GM21825 (cell line): Measurements from ENCODE around the gene ICA1.
"Not testable (repeated sequence)": the region's sequence is repeated elsewhere in the genome, so short reads cannot be mapped to it uniquely, and the experiment has no call there.

Experiments used
- ATAC-seq: cut with Tn5 transposase; IDR thresholded peaks from one replicate; pipeline ENCODE4 v1.9.1; 2021; ENCODE audit warnings: mild to moderate bottlenecking, moderate library complexity; ENCODE audit not compliant: unreplicated experiment

ICA1 gene

DNA sequence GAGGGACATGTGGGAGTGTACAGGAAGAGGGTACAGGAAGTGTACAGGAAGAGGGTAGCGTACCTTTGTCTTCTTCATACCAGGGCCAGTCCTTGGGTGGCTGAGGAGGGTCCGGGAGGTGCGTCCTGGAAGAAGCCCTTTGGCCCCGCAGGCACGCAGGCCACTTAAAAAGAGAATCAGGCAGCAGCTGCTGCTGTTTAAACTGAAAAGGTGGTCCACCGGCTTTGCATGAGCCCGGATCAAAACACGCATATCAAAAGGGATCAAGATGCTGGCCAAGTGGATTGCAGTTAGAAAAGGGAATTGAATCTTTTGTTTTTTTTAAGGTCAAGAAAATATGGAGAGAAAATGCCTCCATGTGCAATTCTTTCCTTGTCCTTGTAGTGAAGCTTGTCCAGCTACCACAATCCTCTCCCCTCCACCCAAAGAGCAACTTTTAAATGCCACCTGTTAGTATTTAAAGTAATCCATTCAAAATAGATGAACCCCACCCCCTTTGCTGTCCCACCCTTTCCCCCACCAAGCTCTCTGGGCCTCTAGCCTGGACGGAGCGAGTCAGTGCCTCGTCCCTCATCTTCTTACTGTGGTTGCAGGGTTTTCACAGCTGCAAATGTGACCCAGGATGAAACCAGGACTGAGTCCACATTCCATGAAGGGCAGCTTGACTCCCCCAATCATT is 150.5 kb downstream of the ICA1 start:
- no peak for ATAC-seq

DNA sequence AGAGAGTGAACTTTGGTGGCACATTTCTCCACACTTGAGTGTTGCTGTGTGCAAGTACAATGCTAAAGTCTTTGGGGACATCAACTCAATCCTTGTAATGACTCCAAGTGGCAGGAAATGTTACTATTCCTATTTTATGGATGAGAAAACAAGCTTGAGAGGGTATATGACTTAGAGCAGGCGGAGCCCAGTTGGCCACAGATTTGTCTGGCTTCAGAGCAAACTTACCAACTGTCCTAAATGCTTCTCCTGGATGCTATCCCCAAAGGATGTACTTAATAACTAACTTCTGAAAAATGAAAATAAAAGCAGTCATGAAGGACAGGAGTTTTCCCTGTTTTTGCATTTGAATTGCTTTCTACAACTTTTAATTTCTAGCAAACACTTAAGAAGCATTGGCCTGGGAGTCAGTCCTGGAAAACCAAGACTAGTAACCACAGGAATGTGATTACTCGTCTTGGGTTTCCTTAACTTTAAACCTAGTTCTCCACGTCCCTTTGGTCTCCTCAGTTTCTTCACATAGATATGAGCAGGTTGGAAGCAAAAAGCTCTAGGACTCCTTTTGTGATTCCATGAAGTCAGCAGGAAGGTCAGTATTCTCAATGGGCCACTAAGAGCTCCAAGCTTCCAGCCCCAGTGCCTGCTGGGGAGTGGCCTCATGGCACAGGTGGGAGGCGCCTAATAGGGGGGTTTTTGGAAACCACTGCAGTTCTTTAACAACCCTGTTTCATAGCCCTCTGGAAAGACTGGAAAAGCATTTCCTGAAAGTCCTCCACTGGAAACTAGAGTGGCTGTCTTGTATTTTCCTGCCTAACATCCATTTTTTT is 152.6 kb downstream of the ICA1 start:
- no peak for ATAC-seq

DNA sequence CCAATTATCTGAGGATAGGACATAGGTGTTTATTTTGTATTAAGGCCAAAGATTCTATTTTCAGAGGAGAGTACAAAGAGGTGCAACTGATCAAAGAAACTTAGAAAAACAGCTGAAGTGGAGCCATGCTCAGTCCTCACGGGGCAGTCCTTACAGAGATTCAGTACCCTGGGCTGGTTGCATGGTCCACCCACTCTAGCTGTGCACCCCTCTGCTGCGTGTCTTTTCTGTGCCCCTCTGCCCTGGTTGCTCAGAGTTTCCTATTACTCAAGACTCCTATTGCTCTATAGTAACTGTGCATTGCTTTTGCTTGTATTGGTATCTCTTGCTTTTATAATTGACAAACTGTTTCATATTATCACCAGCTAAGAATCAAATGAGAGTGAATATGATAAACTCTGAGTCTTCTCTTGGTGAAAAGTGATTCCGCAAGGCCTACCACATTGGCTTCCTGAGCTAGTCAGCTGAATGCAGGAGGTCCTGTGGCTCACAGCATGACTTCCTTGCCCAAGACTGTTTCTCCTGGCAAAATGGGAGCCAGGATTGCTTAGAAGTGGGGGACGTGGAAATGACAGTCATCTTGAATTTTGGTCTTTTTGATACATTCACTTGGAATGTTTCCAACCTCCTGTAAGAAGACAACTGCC is 156.4 kb downstream of the ICA1 start:
- no peak for ATAC-seq

DNA sequence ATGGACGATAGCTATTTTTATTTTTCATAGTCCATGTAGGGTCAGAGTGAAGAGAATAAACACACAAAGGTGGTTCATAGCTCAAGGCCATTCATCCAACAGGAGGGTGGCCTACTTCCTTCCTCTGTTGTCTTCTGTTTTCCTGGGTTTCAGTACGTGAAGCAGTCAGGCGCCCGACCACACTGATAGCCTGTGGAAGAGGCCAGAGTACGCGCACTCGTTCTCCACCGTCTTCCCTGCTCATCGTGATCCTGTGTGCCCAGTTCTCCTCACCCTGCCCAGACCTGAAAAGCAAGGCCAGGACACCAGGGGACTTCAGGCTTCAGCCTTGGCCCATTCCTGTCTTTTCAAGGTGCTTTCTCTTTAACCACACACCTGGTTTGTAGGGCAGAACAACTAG is 158.7 kb downstream of the ICA1 start:
- no peak for ATAC-seq

DNA sequence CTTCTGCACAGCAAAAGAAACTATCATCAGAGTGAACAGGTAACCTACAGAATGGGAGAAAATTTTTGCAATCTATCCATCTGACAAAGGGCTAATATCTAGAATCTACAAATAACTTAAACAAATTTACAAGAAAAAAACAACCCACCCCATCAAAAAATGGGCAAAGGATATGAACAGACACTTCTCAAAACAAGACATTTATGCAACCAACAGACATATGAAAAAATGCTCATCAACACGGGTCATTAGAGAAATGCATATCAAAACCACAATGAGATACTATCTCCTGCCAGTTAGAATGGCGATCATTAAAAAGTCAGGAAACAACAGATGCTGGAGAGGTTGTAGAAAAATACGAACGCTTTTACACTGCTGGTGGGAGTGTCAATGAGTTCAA is 160.7 kb downstream of the ICA1 start:
- not testable (repeated sequence) for ATAC-seq

DNA sequence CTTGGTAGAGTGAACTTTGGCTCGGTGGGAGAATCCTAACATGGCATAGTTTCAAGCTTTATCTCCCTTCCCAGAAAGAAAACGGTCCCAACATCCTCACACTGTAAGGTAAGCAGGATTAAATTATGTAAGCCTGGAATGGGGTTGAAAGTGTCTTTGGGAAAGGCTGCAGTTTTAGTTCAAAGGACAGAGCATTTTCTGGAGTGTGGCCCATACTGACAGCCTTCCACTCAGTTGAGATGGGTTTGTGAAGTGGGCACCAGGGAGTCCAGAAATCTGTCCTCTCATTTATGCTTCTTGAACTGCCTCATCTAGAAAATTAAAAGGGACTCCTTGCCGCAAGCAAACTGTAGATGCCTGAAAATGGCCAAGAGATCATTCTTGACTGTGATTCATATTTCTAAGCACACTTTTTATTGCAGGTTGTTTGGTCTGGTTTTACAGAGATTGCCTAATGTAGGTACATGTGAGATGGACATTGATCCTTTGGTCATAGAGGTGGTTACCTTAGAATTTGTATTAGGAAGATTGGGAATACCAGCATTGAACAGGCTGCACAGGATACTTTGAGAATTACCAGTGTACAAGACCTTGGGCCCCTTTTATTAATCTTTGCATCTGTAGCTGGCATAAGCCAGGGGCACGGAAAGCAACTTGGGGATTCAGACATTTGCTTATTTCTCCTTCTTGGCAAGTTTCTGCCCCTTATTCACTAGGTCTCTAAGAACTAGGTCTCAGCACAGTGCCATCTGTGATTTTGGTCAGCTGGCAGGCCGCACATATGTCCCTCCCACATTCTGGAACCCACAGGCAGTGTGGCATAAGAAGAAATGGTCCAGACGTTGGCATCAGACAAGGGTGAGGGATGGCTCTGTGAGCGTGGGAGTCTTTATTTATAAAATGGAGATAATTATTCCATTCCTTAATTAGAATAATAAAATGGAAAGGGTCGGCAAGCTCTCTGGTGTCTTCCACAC is 167.5 kb downstream of the ICA1 start:
- ATAC-seq = no peak

DNA sequence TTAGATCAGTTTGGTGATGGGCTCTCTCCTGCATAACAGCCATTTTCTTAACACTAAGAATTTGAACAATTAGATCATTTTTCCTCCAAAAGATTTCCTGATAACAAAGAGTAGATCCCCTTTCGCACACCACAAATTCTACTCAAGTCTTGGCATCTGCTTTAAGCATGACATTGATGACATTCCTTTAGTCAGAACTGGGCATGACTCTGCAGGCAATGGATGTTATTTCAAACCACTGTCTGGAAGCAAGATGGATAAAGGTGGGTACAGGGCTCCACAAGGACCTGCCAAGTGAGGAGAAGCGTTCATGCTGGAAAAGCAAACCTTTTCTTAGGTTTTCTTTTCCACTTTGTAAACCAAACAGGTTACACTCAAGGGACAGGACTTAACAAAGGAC is 169.8 kb downstream of the ICA1 start:
- ATAC-seq = no peak

DNA sequence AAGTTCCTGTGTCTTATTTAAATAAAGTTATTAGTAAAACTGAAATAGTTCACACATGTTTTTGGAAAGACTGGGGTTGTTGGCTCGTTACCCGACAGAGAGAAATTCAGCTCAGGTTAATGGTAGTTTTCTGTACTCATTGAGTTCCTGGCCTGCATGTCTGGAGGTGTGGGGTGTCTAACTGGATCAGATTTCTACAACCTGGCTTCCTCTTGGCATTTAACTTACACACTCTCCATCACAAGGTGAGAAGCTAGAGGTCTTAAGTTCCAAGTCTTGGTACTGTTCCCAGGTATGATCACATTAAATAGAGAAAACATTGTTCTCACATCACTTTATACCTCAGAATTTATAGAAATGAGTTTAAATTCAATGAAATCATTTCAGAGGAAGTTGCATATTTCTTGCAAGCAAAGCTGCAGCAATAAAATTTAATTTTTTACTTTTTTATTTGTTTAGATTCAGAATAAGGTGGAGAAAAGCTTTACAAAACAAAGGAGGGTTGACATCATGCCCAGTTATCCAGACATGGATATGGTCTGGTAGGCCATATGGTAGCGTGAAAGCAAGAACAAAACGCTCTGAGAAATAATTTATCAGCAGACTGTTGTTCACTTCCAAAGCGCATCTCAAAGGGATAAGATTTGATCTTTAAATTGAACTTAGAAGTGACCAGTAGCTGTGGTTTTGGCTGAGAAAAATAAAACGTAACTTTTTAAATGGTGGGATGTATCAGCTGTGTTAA is 172.8 kb downstream of the ICA1 start:
- ATAC-seq = no peak

DNA sequence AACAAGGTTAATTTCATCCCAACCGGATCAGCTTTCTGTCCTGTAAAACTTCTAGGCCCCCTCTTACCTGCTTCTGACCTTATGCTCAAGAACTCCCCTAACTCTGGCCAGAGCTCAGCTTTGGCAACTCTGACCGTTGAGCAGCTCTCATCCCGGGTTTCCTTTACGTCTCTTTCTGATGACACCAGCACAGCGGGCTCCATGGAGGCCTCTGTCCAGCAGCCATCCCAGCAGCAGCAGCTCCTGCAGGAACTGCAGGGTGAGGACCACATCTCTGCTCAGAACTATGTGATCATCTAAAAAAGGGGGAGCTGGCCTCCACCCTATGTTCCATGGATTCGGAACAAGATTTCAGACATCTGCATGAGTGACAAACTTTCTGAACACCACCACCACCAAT is 175.7 kb downstream of the ICA1 start:
- ATAC-seq = no peak

DNA sequence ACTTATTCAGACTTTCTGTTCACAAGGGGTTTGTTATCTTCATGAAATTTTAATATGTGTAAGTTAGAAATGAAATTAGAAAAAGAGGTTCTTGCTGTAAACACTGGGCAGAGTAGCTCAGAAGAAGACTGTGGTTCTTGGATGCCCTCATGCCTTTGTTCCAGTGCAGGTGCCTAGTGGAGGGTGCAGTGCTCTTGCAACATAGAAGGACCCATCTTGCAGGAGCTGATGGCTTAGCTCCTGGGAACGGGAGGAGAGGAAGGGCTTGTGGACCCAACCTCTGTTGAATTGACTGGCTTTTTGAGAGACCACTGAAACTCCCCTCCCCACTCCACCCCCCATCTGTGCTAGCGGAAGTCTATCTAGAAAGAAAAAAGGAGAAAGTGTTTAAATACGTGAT is 176.5 kb downstream of the ICA1 start:
- no peak for ATAC-seq

DNA sequence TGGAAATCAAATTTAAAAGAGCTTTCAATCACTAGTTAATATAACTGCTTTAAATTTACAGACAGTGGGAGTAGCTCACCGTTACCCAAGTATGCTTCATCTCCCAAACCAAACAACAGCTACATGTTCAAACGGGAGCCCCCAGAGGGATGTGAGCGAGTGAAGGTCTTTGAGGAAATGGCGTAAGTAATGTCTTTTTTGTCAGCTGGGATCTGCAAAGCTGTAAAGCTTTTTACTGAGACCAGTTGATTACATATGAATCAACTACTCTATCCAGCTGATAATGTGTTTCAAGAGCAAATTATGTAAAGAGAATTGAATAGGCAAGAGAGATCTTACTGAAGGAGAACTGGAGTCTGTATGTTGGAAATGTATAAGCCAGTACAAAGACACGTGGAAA is 177.1 kb downstream of the ICA1 start:
- ATAC-seq = no peak

DNA sequence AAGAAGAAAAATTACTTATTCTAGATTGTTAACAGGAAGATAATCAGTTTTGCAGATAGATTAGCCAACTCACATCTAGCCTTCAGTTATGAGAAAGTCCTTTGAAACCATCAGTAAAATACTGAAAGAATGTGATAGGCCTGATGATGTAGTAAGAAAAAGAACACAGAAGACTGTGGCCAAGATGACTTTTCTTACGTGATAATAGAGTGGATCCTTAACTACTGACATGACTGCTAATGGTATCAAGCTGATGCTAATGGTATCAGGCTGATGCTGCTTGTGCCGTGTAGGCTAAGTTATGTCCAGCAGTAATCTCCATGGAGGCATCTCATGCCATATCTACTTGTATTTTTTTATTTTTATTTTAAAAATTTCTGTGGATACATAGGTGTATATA is 179.2 kb downstream of the ICA1 start:
- ATAC-seq = no peak

DNA sequence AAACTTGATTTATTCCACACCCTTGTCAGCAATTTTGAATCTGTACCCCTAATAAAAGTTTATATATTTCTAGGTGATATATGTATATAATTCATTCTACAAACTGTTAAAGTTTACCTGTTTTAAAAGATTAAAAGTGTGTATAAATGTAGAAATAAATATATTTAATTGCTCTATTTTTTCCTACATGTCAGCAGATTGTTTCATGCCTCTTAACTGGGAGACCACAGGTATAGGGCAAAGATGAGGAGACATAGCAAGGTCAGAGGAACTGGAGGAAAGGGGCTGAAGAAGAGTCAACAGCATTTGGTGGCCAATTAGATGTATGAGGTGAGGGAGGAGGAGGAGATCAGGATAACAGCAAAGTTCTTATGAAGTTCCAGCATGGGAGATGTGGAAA is 183.5 kb downstream of the ICA1 start:
- ATAC-seq = no peak

DNA sequence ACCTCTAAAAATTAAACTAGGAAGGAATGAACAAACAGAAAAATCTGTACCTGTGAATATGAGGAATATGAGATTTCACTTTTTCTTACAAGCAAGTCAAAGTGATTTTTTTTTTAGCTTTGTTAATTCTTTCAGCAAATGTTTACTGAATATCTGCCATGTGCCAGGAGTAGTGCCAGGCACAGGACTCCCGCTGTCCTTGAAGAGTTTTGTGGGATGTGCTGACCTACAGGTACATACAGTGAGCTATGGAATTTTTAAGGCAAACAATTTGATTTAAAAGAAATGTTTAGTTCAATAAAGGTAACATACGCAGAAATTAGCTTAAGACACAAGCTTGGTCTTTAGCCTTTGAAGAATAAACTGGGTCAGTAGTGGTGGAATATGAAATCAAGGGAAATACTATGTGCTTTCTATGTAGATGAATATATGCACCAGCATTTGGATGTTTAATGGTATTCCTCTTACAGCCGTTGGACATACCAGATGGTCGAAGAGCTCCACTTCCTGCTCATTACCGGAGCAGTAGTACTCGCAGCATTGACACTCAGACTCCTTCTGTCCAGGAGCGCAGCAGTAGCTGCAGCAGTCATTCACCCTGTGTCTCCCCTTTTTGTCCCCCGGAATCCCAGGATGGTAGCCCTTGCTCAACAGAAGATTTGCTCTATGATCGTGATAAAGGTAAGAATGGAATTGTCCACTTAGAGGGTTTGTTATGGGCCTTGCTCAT is 191.4 kb downstream of the ICA1 start:
- no peak for ATAC-seq

DNA sequence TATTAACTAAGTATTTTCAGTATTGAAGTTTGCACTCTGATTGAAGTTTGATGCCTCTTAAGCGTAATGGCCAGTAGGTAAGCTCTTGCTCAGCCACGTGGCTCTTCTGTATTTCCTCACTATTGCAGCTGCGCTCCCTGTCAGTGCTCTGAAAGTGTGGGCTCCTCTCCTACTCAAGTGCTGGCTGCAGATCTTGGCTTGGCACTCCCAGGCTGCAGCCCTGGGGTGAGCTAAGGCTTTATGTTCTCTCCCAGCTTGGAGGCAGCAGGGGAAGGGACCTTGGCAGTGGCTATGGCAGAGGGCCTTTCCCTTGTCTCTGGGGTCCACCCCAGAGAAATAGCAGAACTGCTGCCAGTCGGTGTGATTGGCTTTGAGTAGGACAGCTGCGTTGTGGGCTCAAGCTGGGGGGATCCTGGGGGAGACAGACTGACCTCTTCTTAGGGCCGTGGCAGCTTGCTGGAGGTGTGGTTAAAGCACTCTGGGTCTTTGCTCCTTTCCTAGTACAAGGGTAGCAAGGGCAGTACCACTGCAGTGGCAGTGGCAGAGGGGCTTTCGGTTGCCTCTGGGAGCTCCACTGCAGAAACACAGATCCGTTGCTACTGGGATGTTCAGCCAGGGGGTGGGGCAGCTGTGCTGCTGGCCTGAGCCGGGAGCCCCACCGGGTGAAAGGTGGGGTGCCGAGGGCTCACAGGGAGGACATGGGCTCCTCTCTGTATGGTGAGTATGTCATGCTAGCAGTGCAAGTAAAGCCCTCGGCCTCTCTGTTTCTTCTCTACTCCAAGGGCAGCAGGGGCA is 192.9 kb downstream of the ICA1 start:
- ATAC-seq = no peak

DNA sequence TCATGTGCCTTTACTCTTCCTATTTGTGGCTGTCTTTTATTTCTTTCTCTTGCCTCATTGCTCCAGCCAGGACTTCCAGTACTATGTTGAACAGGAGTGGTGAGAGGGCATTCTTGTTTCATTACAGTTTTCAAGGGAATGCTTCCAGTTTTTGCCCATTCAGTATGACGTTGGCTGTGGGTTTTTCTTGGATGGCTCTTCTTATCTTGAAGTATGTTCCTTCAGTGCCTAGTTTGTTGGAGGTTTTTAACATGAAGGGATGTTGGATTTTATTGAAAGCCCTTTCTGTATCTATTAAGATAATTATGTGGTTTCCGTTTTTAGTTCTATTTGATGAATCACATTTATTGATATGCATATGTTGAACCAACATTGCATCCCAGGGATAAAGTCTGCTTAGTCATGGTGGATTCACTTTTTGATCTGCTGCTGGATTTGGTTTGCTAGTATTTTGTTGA is 196.6 kb downstream of the ICA1 start:
- no peak for ATAC-seq

DNA sequence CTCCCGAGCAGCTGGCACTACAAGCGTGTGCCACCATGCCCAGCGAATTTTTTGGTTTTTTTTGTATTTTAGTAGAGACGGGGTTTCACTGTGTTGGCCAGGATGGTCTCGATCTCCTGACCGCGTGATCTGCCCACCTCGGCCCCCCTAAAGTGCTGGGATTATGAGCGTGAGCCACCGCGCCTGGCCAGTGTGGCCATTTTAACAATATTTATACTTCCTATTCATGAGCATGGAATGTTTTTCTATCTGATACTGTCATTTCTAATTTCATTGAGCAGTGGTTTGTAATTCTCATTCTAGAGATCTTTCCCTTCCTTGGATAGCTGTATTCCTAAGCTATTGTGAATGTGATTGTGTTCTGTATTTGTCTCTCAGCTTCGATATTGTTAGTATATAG is 197.1 kb downstream of the ICA1 start:
- no peak for ATAC-seq

DNA sequence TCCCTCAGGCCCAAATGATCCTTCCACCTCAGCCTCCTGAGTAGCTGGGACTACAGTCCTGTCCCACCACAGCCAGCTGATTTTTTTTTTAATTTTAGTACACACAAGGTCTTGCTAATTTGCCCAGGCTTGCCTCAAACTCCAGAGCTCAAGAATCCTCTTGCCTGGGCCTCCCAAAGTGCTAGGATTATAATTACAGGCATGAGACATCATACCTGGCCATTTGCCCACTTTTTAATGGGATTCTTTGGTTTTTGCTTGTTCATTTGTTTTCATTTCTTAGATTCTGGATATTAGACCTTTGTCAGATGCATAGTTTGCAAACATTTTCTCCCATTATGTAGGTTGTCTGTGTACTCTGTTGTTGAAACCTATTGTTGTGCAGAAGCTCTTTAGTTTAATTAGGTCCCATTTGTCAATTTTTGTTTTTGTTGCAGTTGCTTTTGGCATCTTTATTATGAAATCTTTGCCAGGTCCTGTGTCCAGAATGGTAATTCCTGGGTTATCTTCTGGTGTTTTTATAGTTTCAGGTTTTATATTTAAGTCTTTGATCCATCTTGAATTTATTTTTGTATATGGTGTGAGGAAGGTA is 198.2 kb downstream of the ICA1 start:
- no peak for ATAC-seq
